Myocyte (in vitro differentiated cells): Measurements from ENCODE around the gene TSC1. TPM values are rescaled to one million over a fixed set of nuclear protein-coding genes. Genes with fewer than 3 reads are reported as not detected.

Experiments used
- DNase-seq: peaks from one replicate; pipeline ENCODE4 v3.0.0-alpha.2; 2012; ENCODE audit warnings: low read depth
- total RNA-seq: library from RNA; depleted of rRNA; stranded (reverse); fragments of >200 nt; gene quantifications from 2 replicates; pipeline ENCODE4 v1.2.3, GENCODE V29; 2014

TSC1 gene
- total RNA-seq, 1 donor from 2014 or later: 54.3 TPM

DNA sequence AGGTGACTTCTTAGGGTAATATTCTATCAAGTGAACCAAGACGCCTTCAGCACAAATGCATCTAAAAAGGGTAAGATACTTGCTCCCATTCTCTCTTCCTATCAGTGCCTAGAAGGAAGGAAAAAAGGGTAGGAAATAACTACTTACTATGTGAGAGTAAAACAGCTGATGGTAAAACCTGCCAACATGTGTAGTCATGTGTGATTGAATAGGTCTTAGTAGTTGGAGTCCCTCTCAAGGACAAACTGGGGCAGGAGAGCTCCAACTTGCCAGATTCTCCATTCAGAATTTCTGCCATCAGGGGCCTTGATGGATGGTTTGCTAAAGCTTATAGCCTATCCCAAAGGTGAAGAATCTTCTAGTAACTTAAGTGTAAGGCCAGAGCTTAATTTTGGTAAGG lies 5.2 kb downstream of the TSC1 start:
- DNase-seq: no peak

DNA sequence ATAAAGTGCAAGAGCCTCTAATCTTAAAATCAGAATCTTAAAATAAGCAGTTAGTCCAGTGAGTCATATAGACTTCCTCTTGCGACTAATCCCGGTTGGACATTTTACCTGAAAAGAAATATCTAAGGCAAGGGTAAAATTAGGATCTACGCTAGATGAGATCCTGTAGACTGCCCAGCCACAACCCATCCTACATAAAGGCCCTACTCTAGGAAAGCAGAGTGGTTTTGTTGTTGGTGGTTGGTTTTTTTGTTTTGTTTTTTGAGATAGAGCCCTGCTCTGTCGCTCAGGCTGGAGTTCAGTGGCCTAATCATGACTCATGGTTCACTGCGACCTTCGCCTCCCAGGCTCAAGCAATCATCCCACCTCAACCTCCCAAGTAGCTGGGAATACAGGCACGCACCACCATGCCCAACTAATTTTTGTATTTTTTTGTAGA lies 6.9 kb downstream of the TSC1 start:
- DNase-seq: no peak

DNA sequence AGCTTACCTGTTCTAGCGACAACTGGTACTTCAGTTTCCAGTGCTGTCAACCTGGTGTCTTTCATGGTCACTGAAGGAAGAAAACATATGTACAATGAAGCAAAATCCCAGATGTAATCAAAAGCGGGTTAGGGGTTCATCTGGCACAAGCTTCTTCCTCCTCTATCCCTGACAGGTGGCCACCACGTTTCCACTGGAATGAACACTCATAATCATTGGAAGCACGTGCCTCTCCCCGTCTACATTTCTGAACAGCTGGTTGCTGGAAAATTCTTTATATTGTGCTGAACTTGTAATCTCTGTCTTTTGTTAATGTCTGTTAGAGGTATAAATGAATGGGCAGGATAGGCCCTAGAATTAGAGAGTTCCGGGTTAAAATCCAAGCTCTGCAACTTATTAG lies 9.4 kb downstream of the TSC1 start:
- peak; percentile 28 for DNase-seq

DNA sequence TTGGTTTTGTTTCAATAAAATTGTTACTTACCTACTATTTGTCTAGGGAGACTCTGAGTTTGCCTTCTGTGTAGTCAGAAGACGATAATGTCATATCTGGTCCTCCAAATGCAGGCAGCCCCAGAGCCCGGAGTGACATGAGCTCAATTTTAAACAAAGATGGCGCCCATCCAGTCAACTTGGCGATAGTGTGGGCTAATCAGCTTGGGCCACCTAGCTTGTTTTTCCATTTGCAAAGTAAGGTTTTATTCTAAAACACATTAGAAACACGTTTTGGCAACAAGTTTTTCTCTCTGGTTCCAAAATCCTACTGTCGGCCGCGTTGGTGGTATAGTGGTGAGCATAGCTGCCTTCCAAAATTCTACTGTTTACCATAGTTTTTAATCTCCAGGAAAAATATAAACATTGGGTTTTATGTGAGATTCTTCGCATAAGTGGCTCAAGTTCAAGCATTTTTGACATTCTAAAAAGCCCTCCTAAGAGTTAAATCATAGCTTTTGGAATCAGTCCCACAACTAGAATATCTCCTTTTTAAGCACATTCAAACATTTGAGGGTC lies 13.2 kb downstream of the TSC1 start:
- DNase-seq: no peak

DNA sequence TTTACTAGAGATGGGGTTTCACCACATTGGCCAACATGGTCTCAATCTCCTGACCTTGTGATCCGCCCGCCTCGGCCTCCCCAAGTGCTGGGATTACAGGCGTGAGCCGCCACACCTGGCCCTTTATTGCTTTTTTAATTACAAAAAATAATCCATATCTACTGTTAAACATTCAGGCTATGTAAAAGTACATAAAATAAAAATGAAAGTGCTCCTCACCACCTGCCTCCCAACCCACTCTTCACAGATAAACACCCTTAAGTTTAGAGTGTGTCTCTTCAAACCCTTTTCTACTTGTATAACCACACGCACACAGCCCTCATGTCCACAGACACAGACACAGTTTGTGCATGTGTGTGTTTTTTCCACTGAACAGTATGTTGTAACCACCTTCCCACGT lies 16.7 kb downstream of the TSC1 start:
- DNase-seq: no peak

DNA sequence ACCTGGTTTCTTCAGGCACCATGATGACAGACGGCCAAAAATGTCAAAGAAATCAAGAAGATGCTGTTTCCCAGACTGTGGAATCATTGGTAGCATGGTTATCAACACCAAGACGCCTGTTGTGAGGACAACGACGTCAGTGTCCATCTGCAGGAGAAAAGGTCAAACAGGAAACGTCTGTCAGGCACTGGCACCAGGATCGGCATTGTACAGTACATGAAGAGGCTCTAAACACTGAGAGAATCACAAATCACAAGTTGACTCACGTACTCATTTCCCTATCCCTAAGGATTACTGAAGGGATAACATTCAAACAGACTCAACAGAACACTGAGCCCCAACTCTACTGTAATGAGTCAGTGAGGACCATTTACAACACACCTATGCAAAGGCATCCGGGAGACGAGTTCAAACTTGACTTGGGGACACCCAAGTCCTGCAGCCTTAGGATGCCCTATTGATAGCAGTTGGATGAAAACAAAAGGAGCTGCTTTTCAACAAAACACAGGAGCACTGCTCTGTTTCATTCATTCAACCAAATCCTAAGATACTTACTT lies 21.0 kb downstream of the TSC1 start:
- no peak for DNase-seq

DNA sequence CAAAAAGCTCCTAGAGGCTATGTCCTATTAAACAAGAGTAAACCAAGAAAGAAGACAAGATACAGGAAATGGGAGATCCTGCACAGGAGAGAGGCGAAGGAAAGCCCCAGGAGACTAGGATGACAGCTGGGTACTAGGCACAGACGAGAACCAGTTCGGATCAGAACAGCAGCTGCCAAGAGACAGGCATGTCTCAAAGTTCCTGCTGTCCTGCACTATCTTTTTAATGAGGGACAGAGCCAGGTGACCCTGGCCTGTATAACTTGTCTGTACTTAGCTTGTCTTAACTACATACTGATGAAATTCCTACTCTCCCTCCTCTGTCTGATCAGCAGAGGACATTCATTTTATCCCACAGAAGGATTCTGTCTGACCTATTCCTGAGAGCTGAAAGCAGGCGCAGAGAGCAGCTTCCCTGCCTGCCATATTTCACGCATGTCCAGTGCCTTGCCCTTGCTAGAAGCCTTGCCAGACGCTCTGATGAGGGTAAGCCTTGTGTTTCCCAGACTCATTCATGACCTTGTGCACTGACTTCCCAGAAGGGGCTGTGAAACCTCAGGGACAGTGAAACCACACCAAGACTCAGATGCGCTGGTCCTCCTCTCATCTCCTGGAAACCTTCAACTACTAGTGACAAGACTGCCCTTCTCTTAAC lies 24.7 kb downstream of the TSC1 start:
- DNase-seq: peak; percentile 72

DNA sequence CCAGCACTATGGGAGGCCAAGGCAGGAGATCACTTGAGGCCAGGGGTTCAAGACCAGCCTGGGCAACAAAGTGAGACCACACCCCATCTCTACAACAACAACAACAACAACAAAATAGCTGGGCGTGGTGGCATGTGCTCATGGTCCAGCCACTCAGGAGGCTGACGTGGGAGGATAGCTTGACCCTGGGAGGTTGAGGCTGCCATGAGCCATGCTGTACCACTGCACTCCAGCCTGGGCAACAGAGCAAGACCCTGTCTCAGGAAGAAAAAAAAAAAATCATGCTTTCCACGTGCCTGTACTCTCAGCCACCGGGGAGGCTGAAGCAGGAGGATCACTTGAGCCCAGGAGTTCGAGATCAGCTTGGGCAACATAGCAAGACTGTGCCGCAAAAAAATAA lies 29.5 kb downstream of the TSC1 start:
- DNase-seq: no peak

DNA sequence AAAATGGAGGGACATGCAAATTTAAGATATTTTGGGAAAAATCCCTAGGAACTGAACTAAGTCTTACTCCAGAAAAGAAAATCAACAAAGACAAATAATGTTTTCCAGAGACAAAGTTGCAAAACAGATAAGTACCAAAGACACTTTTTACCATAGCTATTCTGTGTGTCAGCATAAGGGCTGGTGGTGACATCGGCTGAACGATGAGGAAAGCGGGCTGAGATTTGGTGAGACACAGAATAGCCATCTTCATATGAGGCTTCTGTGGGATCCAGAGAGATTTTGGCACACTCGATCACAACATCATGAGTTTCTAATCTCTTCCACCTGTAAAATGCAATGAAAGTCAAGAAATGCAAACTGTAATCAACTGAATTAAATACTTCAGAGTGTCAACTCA lies 32.3 kb downstream of the TSC1 start:
- no peak for DNase-seq

DNA sequence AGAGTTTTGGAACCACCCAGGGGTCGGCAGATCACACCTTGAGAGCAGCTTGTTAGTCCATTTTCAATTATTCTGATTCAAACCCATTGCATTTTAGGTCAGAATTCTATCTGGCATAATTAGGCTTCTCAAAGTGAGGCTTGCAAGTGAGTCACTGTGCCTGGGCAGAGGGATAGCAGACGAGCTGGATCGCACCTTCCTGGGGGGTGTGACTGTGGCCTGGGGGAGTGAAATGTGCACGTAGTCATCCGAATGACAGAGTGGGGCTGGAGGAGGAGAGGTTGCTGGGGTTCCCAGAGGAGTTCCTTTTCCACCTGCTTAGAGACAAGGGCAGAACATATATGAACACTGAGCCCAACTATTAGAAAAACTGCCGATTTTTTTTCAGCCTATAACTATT lies 34.0 kb downstream of the TSC1 start:
- no peak for DNase-seq

DNA sequence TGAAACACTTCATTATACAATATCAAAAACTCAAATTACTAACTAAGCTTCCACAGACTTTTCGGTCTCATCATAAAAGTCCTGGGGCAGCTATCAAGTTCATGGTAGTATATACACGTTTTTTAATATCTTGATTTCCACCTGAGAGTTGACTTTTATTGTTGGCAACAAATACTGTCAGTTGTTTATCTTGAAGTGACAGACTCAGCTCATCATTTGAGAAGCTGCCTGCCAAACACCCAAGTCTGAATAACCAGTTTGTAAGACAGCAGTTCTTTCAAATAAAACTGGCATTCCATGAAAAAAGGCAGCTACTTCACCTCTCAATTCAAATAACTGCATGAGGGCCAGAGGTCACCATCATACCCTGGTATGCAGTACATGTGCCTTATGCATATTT lies 35.1 kb downstream of the TSC1 start:
- no peak for DNase-seq

DNA sequence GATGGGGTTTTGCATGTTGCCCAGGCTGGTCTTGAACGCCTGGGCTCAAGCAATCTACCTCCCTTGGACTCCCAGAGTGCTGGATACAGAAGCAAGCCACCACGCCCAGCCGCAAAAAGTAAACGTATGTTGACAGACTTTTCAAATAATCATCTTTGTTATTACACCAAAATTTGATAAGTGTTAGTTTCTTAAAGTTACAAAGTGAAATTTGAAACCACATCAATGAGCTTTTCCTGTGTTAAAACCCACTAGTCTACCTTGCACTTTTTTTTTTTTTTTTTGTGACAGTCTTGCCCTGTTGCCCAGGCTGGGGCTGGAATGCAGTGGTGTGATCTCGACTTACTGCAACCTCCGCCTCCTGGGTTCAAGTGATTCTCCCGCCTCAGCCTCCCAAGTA lies 35.8 kb downstream of the TSC1 start:
- no peak for DNase-seq

DNA sequence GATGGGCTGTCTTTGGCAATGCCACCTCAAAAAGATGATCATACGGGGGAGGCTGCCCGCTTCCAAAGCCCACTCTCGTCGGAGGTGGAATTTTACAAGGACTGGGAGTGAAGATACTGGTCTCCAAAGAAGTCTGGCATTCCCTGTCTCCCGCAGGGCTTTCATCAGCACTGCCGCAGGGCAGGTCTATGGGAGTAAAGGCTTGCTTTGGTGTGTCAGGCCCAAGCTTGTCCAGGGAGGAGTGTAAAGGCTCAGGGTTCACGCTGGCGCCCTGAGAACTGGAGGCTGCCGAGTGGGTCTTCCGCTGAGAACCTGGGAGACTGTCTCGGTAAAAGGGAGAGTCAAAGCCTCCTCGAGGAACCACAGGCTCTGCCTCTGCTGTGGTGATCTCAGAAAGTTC lies 38.7 kb downstream of the TSC1 start:
- DNase-seq: no peak

DNA sequence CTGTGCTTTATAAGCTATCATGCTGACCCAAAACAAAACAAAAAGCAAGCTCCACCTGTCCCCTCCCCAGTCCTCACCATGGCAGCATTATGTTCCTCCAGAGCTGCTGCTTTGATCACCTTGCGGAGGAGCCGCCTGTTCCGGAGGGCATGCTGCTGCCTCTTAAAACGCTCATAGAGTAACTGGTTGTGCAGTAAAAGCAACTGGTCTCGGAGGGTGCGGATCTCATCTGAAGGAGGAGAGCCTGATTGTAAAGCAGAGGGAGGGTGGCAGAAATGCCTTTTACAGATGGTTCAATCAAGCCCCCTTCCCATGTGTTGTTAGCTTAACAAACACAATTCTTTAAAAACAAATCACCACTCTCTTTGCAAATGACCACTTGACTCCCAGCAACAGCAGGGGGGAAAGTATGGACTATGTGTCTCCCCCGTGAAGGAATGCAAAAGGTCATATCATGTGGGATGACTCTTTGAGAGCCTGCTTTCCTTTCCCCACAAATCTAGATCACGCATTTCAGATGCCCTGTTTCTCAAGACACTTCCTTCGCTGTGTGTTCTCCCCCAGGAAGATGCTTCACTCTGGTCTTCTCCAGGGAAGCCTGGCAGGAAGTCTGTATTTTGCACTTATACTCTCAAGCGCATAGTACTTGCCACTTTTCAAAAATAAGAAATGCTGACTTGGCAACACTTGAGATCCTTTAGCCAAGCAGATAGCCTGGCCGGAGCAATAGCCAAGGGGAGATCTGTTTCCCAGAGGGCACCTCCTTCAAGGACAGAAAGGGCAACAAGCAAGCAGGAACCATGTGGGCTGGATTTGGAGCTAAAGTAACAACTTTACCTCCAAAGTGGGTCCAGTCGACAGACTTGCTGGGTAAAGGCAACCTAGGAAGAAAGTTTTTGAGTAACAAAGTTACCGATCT lies 40.6 kb downstream of the TSC1 start:
- no peak for DNase-seq

DNA sequence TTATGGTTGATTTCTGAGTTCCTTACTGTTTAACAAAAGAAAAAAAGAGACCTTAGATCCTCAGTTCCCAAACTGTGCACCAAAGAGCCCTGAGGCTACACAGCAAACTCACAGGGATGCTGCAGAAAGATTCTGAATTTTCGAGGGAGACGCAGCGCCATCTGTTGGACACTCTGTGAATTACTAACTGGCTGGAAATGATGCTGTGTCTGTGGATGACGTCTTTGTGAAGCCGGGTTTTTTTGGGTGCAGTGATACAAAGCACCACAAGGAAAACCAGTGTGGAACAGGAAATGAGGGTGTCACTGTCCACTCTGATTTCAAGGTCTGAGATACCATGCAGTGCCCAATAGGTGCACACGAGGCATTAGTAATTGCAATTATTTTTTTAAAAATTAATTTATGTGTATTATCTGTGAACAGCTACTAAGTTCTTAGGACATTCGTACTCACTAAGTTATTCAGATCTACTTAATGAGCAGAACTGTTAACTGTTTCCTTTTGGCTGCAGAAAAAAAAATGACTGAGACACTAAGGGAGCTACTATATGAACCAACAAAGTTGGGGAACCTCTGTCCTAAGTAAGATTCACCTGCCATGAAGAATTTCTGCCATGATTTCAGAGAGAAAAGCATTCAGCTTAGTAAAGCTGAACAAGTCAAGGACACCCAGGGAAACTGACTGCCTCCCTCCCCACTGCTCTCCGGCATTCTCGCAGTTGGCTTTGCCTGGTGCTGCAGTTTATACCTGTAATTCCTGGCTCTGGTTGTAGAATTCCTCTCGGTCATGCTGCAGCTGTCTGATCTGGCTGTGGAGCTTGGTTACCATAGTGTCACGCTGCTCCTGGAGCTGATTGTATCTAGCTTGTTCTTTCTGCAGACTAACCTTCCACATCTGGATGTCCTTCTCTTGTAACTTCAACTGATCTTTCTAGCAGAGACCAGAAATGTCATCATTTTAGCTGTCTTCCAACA lies 42.3 kb downstream of the TSC1 start:
- peak; percentile 83 for DNase-seq

DNA sequence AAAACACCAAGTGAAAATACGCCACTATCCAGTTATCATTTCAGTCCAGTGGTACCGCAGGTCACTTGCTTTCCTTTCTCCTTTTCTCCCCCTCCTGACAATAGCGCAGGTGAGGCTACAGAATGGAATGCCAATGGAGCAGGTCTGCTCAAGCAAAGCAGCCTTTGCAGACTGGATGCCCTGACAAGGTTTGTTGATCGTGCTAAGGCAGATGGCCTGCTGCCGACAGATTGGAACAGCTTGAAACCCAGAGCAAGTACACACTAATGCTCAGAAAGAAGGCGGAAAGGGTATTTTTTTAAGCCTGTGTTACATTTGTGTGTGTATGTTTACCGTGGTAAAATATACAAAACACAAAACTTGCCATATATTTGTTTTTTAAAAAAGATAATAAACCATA lies 46.4 kb downstream of the TSC1 start:
- no peak for DNase-seq

DNA sequence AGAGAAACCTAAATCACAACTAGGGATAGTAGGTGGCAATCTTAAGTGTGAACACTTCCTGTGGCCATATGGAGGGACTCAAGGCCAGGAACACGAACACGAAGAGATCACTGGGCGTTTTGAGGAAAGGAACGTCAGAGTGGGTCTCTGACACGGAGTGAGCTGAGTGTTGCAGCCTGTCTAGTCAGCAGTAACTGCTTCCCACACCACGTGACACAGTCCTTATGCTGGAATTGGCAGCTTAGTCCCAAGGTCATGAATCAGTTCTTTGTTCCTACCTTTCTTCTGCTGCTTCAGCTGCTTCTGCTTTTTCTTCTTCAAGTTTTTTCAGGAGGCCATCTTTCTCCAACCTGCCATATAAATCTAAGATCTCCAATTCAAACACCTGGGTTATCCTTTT lies 47.5 kb downstream of the TSC1 start:
- no peak for DNase-seq

DNA sequence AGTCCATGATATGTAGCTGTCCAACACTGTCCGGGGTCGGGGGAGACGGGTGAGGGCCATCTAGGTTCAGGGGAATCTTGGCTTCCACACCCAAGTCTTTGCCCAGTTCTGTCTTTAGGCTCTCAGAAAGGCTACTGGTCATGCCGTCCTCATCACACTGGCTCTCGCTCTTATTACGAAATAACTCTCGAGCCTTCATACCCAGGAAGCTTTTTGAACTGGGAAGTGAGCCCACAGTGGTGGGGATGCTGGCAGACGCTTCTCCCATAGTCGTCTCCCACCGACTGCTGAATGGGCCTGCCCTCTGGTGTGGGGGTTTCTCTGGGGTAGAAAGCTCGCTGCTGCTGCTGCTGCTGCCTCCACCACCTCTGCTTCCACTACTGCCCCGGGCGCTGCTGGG lies 48.2 kb downstream of the TSC1 start:
- DNase-seq: no peak

DNA sequence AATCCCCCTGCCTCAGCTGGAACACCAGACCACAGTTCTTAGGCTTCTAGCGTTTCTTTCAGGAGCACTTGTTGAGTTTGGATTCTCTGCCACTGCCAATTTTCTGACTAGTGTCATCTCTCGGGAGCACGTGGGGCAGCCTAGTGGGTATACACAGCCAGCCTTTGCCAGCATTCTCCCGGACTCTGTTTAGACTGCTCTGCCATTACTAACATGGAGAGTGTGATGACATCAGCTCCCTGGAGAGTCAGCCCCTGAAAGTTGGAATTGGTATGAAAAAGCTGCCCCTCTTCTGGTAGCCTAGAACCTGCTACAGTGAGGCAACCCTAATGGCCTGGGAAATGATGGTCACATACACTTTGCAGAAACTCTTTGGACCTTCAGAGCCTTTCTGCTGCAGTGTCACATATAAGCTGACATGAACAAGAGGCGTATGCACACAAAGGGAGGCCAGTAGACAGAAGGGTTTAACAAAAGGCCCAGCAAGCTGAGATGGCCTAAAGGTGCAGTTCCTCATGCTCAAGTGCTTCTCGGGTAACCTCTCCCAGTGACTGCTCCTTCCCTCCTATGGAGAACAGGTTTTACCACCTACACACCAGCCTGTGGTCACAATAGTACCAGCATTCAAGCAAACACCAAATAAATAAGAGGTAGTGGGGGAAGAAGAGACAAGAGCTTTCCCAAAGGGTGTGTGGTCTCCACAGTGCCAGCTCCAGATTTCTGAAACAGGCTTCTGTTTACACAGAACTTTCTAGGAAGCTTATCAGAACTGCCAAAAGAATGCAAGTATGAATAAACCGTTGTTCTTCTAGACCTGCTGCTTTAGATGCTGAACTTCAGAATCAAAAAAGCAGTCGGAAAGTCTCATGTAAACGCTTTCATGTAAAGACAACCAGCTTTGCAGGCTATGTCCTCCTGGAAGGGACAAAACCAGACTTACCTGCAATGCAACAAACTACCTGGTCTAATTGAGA lies 49.3 kb downstream of the TSC1 start:
- DNase-seq: no peak

DNA sequence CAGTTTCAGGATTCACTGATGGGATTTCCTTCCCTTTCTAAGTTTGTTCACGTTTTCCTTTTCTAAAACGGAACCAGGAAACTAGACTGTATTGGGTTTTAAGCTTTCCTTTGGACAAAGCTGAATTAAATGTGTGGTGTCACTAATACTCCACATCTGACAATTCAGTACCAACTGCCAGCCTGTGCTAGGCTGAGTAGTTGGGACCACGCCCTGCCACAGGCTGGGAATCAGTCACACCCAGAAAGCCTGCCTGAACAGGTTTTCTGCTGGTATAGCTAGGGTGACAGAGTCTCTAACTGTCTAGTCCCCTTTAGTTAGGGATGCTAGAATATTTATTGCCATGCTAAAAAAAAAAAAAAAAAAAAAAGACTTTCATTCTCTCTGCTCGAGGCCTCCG lies 50.1 kb downstream of the TSC1 start:
- peak; percentile 53 for DNase-seq
